AG10803 (cell line): ENCODE data around the gene IRAK2.
A peak's percentile ranks its signal among the peaks of the same experiment; 100 is the strongest.
"Not testable (repeated sequence)": the region's sequence is repeated elsewhere in the genome, so short reads cannot be mapped to it uniquely, and the experiment has no call there.

Experiments used
- DNase-seq: peaks from one replicate; pipeline ENCODE4 v3.0.0; 2010; ENCODE audit warnings: low read depth
- H3K4me3 ChIP-seq: 2 replicates; pipeline ENCODE4 v1.5.1; 2011; ENCODE audit warnings: mild to moderate bottlenecking, low read length, control low read depth
- TF ChIP-seq, protein P1 (sequence below): conservative IDR thresholded peaks from 2 replicates; pipeline ENCODE4 v1.5.1; 2011; ENCODE audit warnings: mild to moderate bottlenecking, low read length, control low read depth, inconsistent platforms

The IRAK2 gene

DNA sequence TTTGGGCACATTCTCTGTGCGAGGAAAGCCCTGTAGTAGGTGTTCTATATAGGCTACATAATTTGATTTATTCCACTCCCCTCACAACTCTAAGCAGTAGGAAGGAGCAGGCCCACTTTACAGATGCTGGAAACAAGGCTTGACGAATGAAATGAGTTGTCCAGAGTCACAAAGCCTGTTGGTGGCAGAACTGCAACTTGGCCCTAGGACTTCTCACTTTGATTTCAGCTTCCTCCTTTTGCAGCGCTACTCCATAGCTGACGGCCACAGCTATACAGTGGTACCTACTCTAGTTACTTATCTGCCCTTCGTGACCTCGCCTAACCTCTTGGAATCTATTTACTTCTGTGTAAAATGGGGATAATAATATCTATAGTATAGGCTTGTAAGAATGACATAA, 2.5 kb upstream of the IRAK2 start:
- DNase-seq = no peak

GRCh38 chr3:10164201-10164545, 546 bp upstream of the IRAK2 start:
- not testable (repeated sequence) for DNase-seq
- peak overlapping the region; percentile 86; the same call in 1 of the 2 replicates for H3K4me3 ChIP-seq

More for the DNA sequence above, 2.5 kb upstream of the IRAK2 start:
- no peak overlapping the region for H3K4me3 ChIP-seq
- TF ChIP-seq, protein P1, sequence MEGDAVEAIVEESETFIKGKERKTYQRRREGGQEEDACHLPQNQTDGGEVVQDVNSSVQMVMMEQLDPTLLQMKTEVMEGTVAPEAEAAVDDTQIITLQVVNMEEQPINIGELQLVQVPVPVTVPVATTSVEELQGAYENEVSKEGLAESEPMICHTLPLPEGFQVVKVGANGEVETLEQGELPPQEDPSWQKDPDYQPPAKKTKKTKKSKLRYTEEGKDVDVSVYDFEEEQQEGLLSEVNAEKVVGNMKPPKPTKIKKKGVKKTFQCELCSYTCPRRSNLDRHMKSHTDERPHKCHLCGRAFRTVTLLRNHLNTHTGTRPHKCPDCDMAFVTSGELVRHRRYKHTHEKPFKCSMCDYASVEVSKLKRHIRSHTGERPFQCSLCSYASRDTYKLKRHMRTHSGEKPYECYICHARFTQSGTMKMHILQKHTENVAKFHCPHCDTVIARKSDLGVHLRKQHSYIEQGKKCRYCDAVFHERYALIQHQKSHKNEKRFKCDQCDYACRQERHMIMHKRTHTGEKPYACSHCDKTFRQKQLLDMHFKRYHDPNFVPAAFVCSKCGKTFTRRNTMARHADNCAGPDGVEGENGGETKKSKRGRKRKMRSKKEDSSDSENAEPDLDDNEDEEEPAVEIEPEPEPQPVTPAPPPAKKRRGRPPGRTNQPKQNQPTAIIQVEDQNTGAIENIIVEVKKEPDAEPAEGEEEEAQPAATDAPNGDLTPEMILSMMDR = no peak

DNA sequence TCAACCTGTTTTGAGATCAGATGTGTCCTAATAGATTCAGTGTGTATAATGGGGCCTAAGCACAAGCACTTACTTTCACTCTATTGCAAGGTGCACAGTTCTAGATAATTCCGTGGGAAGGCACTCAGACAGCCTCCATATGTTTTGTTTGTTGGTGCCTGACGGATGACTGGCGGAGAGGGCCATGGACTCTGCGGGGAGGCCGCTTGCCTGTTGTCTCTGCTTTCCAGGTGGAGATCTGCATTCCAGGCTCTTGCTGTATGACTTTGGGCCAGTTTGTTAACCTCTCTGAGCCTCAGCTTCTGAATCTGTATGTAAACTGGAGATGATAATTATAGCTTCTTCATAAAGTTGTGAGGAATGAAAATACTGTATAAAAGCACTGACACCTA, 1.5 kb downstream of the IRAK2 start:
- H3K4me3 ChIP-seq = no peak overlapping the region
- no peak for DNase-seq
- TF ChIP-seq, protein P1 = no peak

- no peak overlapping the region for H3K4me3 ChIP-seq
- DNase-seq = no peak
- TF ChIP-seq, protein P1 = no peak
Observed at GRCh38 chr3:10169000-10169496, 4.3 kb downstream of the IRAK2 start.

GRCh38 chr3:10170915-10171478, 6.3 kb downstream of the IRAK2 start:
- TF ChIP-seq, protein P1 = no peak
- DNase-seq = no peak
- no peak overlapping the region for H3K4me3 ChIP-seq

DNA sequence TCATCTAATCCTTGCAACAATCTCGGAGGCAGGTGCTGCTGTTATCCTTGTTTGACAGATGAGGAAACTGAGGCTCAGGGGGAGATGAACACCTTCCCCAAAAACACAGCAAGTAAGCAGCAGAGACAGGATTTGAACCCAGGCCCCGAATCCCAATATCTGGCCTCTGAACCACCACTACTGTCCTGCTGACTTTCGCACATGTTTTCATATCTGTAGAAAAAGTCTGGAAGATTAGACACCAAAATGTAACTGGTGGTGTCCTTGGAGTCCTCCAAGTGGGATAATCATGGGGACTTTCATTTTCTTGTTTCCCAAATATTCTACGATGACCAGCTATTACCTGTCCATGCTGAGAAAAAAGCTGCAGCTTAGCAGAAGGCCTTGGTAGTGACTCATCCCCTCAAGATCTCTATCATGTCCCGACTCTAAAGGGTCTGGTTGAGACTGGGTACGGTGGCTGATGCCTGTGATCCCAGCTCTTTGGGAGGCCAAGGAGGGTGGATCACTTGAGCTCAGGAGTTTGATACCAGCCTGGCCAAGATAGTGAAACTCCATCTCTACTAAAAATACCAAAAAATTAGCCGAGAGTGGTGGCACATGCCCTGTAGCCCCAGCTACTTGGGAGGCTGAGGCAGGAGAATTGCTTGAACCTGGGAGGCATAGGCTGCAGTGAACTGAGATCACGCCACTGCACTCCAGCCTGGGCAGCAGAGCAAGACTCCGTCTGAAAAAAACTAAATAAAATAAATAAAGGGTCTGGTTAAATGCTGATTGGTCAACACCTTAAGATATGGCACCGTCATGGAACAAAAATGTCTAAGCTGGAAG, 8.6 kb downstream of the IRAK2 start:
- no peak for DNase-seq
- TF ChIP-seq, protein P1 = no peak
- H3K4me3 ChIP-seq = no peak overlapping the region

DNA sequence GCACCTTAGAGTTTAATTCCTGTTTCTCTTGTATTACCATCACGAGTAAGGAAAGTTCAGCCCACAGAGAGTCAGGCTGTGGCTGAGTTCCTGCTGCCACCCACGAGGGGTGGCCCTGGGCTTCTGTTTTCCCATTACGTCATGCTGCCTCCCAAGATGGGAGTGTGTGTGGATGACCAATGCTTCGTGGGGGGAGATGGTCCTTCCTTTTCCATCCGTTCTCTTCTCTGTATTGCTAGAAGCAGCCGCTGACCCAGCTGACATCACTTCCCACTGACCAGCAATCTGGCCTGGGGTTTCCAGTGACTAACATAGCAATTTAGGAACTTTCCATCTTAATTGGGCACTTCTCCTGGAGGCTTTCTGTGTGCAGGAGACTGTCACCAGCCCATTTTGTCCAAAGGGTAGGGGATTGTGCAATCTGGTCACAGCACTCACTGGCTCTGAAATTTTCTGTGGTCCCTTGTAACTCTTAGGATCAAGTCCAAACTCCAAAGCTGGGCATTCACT, 9.3 kb downstream of the IRAK2 start:
- no peak overlapping the region for H3K4me3 ChIP-seq

DNA sequence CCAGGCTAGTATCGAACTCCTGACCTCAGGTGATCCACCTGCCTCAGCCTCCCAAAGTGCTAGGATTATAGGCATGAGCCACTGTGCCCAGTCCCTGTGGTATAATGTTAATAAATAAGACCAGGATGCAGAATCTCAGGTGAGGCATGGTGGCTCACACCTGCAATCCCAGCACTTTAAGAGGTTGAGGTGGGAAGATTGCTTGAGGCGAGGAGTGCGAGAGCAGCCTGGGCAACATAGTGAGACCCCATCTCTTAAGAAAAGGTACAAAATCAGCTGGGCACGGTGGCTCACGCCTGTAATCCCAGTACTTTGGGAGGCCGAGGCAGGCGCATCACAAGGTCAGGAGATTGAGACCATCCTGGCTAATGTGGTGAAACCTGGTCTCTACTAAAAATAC, 10.6 kb downstream of the IRAK2 start:
- not testable (repeated sequence) for H3K4me3 ChIP-seq, DNase-seq

More for the DNA sequence above, 9.3 kb downstream of the IRAK2 start:
- TF ChIP-seq, protein P1 = no peak
- peak; percentile 81 for DNase-seq

GRCh38 chr3:10176150-10176549, 11.4 kb downstream of the IRAK2 start:
- H3K4me3 ChIP-seq, DNase-seq: not testable (repeated sequence)
